Glutamatergic neuron (in vitro differentiated cells): ENCODE data around the gene RNF125. TPM values are rescaled to one million over a fixed set of nuclear protein-coding genes. Genes with fewer than 3 reads are reported as not detected.

Experiments
- total RNA-seq: library from RNA; stranded (reverse); fragmentation: NEBNext Ultra II Directional; extraction: Animal tissue kit (Norgen Biotek cat#: 25700); gene quantifications from one replicate; pipeline ENCODE4 v1.2.1, GENCODE V29; 2021; ENCODE audit not compliant: unreplicated experiment

The RNF125 gene
- total RNA-seq, 1 donor from 2014 or later: 1.5 TPM

Other genes starting within 250 kb of the RNF125 start
- 41.0 TPM for gene TRAPPC8, start 75.7 kb upstream of the RNF125 start, total RNA-seq
- 24.6 TPM for gene RNF138, start 73.0 kb downstream of the RNF125 start, total RNA-seq
- not detected for gene MEP1B, start 171.2 kb downstream of the RNF125 start, total RNA-seq